Umbilical cord (tissue), 2 donors: ENCODE results near the gene ARL6. TPM values are rescaled to one million over a fixed set of nuclear protein-coding genes. Genes with fewer than 3 reads are reported as not detected.

Source experiments
- DNase-seq: peaks from one replicate; pipeline ENCODE4 v3.0.0-alpha.2; 2015; ENCODE audit warnings: low spot score
- total RNA-seq: library from RNA; depleted of rRNA; stranded (reverse); fragments of >200 nt; gene quantifications from one replicate; pipeline ENCODE4 v1.2.3, GENCODE V29; 2014; ENCODE audit warnings: low replicate concordance; ENCODE audit not compliant: insufficient read depth

The ARL6 gene, protein sequence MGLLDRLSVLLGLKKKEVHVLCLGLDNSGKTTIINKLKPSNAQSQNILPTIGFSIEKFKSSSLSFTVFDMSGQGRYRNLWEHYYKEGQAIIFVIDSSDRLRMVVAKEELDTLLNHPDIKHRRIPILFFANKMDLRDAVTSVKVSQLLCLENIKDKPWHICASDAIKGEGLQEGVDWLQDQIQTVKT
- 8.2 TPM for total RNA-seq

DNA sequence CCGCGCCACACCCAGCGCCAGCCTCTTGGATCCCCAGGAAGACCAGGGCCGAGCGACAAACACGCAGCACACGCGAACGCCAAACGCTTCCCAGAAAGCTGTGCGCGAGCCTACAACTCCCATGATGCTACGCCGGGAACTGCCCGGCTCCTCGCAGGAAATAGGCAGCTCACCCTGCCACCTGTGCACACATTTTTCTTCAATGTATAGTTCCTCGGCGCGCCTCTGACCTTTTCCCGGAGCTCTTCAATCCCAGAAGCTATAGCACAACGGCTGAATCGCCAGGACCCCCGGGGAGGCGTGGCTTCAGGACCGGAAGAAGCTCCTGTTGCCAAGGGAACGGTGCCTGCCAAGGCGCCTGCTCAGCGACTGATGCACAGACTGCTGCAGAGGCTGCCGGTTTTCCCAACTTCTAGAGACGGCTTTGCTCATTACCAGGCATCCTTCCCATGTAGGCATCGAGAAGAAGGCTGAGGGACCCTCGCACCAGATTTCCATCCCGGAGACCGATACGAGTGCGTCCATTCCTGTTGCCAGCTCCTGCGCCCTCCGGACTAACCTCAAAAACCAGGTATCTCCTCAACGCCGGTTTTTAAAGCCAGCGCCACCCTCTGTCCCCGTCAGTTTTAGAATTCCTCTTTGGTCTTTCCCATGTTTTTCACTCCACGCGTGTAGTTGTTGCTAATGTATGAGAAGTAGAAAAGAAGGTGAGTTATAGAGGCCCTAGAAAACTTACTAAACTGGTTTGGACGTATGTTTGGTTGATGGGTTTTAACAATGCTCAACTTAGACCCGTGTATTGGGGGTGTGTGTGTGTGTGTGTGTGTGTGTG lies at the start of gene ARL6:
ARL6 (plus strand) TSS at position 352 of the 832 bp plus-strand sequence. CDS start 3,350 bp downstream, outside the sequence.
- peak; percentile 94 for DNase-seq

DNA sequence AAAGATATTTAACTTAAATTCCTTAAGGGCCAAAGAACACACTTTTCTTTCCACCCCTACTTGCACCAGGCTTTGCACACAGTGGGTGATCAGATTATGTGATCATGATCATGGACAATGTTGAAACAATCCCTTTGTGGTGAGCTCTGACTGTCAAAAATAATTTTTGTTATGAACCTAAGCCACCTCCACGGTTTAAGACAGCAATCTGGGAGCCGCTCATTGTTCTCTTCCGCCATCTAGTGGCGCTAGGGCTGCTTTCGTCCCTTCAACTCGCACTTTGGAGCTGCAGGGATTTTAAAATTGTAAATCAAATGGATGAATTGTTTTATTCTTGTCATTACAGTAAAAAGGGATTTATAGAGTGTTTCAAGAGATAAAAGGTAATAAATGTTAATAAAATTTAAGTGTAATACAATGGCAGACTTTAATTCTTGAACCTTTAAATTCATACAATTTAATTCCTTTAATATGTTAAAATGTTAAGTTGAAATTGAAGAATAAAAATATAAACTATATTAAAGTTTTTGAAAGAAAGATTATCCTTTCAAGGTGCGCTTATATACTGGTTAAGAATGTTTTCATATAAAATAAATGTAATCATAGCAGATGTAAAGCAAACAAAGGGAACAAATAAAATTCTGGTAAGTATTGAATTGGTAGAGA lies 45.3 kb upstream of the ARL6 start:
- peak; percentile 76 for DNase-seq

DNA sequence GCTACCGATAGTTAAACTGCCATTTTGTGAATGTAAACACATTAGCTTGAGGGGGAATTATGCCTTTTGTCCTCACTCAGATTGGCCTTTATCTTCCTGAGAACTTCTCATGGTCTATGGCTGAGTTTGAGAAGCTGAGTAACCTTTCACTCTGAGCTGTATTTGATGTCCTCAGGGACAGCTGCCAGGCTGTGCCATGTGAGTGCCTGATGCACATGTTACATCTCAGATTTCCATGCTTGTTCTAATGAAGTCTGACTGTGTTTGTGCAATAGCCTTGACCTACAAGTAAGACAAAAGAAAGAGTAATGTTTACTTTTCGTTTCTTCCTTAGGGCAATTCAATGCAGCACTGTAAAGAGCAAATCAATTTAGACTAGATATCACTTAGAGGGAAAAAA lies 44.1 kb upstream of the ARL6 start:
- no peak for DNase-seq

DNA sequence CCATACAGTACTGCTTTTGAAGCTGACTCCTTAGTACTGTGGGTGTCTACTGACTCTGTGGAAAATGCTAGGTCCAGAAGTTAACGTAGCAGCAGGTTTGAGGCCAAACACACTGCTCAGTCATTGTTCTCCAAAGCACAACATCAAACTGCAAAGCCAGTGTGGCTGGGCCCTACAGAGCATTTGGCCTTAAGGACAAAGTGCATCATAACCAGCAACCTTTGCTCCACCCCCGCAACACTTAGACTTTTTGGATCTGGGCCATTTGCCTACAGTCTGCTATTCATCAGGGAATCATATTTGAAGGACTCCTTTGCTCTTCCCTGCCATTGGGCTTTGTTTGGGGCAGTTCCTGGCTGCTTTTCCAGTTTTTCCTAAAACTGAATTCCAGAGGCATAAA lies 43.1 kb upstream of the ARL6 start:
- DNase-seq: no peak

GRCh38 chr3:97736928-97737327 lies 27.6 kb upstream of the ARL6 start:
- DNase-seq: no peak

DNA sequence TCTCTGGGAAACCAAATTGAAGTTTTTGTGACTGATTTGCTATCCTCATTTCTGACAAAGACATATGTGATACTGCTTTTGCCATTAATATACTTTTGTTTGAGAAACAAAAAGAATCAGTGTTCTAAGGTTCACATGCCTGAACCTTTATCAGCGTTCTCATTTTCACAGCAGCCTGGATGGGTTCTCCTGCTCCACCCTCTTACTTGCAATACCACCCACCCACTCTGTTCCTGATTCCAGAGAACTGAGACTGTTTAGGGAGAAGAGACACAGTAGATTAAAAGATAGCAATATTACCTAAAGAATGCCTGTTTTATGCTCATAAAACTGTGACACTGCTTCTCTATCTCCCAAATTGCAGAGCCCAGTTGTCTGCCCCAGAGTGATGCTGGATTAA lies 25.8 kb upstream of the ARL6 start:
- no peak for DNase-seq

- no peak for DNase-seq
These were observed 22.5 kb upstream of the ARL6 start for GRCh38 chr3:97742036-97742435.

DNA sequence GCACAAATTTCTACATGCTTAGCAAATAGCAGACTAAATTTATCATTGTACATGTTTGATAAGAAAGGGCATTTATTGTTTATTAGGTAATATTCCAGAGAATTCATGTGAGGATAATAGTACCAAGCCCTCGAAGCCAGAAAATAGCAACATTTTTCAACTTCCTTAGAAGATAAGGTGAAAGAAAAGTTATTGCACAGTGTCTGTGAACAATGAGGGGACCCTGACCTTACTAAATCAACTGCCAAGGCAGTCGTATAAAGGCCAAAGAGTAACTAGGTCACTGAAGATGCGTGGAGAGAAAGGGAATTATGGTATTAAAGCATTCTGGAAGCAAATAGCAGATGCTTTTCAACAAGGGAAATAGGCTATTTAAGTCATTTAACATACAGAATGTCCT lies 20.3 kb upstream of the ARL6 start:
- no peak for DNase-seq

DNA sequence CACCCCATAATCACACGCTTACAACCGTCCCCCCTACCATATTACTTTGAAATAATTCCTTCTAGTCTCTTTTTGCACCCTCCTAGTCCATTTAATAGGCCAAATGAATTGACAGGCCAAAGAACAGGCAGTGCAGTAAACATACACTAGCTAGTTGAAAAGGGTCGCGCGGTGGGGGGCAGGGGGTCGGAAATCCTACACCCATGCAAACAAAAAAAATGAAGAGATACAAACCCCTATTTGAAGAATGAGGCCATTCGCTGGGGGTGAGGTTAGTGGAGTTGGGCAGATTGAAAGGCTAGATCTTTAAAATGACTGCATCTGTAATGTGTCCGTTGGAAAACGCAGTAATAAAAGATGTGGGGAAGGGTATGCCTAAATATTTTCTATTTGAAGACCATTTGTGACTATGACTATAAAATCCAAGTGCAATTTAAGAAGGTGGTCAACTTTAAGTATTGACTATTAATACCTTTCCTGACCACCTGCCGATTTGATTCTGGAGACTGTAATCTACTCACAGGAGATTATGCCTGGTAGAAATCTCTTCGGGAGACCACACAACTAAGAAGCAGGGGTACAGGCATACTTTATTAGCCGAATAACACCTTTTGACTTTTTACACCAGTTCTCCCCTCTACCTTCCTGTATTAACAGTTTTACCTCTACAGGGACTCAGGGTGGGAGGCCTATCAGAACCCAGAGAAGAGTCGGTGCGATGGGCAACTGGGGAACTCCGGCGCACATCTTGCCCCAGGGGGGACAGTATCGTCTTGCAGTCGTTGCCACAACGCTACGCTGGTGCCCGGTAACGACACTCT lies 762 bp upstream of the ARL6 start:
- no peak for DNase-seq

- DNase-seq: peak; percentile 49
These were observed 778 bp downstream of the ARL6 start for GRCh38 chr3:97765336-97765735.

GRCh38 chr3:97772926-97773325 lies 8.4 kb downstream of the ARL6 start:
- DNase-seq: no peak

DNA sequence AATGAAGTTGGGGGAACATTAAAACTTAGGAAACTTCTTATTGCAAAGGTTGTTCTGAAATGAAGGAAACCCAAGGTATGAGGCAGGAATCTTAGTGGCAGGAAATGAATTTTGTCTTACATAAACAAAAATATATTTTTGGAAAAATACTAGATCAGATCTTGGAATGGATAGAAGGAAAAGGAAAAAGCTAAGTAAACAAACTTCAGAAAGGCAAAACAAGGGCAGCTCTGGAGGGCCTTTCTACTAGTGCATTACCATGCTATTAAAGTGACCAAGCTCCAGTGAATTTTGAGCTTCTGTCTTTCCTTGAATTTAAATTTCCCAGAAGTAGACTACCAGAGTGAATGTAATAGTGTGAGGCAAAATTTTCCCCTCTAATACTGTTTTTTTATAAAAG lies 13.6 kb downstream of the ARL6 start:
- DNase-seq: no peak

GRCh38 chr3:97793420-97794019 lies 29.0 kb downstream of the ARL6 start:
- peak; percentile 59 for DNase-seq

- DNase-seq: no peak
These were observed 31.4 kb downstream of the ARL6 start for GRCh38 chr3:97795951-97796350.

GRCh38 chr3:97804471-97804870 lies 39.9 kb downstream of the ARL6 start:
- DNase-seq: no peak

DNA sequence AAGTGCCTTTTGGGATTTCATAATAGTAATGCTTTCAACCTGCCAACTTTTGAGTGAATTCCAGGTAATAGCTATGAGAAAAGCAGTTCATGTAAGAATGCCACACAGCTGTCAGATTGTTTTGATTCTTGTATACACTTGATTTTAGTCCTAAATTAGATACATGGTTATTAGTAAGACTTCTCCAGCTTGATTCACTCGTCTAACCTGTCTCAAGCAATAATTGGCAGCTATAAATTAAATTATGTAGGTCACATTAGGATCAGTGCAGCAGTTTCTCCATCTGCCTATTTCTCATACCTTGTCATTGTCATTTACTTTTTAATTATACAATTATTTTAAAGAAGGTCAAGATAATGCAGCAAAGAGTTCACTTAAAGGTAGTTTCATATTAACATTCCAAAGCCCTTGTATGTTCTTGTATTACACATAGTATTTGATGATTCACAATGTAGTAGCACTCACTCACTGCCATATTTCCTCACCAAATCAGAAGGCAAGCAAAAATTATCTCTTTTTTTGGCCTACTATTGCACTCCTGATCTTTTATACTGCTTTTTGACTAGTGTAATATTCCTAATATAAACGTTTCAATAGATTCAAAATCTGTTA lies 46.3 kb downstream of the ARL6 start:
- no peak for DNase-seq

- DNase-seq: no peak
These were observed 50.8 kb downstream of the ARL6 start for GRCh38 chr3:97815149-97815917.

- DNase-seq: no peak
These were observed 52.3 kb downstream of the ARL6 start for GRCh38 chr3:97816811-97817210.

GRCh38 chr3:97817965-97818364 lies 53.4 kb downstream of the ARL6 start:
- DNase-seq: no peak

DNA sequence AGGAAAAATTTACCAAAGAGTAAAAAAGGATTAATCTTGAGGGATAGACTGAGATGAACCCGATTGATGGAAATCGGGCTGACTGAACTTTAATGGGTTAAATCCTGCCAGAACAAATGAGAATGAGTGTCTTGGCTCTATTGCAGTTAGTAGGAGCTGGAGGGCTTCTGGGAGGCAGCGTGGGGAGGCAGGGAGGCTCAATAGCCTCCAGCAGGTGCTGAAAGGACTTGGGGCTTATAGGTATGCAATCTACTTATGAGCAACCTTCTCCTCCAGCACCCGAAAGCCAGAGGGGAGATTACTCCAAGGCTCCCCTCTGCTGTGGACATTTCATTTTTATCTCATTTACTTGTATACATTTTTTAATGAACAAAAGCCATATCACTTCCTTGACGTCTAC lies 56.2 kb downstream of the ARL6 start:
- no peak for DNase-seq
